Epithelial cell of esophagus (primary cell): ENCODE data around the gene CYB5D1.

ENCODE experiments used
- DNase-seq: peaks from one replicate; pipeline ENCODE4 v3.0.0; 2010; ENCODE audit warnings: low read depth
- H3K4me3 ChIP-seq: 2 replicates; pipeline ENCODE4 v1.5.1; 2011; ENCODE audit warnings: mild to moderate bottlenecking, low read length, control low read depth
- TF ChIP-seq, protein P1 (sequence below): IDR thresholded peaks from 2 replicates; pipeline ENCODE4 v1.5.1; 2011; ENCODE audit warnings: low read depth, mild to moderate bottlenecking, low read length, control low read depth, inconsistent platforms; ENCODE audit not compliant: insufficient read depth; ENCODE audit errors: missing control alignments

CYB5D1 gene

DNA sequence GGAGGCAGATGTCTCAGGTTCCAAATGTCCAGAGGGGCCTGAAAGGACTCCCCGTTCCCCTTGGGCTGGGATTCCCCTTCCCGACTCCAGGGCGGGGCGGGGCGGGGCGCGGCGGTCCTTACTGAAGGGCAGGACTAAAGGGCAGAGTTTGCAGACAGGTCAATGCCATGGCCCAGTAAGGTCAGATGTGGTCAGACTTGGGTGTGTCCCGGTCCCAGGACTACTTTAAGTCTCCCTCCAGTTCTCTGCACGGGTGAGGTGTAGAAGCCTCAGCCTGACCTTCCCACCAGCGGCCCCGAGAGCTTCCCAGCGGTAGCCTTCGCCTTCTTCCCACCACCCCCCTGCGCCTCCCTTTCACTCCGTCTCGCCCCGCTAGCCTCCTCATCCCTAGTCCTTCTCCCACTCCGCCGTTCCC lies 23.3 kb upstream of the CYB5D1 start:
- TF ChIP-seq, protein P1, sequence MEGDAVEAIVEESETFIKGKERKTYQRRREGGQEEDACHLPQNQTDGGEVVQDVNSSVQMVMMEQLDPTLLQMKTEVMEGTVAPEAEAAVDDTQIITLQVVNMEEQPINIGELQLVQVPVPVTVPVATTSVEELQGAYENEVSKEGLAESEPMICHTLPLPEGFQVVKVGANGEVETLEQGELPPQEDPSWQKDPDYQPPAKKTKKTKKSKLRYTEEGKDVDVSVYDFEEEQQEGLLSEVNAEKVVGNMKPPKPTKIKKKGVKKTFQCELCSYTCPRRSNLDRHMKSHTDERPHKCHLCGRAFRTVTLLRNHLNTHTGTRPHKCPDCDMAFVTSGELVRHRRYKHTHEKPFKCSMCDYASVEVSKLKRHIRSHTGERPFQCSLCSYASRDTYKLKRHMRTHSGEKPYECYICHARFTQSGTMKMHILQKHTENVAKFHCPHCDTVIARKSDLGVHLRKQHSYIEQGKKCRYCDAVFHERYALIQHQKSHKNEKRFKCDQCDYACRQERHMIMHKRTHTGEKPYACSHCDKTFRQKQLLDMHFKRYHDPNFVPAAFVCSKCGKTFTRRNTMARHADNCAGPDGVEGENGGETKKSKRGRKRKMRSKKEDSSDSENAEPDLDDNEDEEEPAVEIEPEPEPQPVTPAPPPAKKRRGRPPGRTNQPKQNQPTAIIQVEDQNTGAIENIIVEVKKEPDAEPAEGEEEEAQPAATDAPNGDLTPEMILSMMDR, result no peak
- H3K4me3 ChIP-seq, result peak overlapping the region; percentile 90
- peak; percentile 39 for DNase-seq

DNA sequence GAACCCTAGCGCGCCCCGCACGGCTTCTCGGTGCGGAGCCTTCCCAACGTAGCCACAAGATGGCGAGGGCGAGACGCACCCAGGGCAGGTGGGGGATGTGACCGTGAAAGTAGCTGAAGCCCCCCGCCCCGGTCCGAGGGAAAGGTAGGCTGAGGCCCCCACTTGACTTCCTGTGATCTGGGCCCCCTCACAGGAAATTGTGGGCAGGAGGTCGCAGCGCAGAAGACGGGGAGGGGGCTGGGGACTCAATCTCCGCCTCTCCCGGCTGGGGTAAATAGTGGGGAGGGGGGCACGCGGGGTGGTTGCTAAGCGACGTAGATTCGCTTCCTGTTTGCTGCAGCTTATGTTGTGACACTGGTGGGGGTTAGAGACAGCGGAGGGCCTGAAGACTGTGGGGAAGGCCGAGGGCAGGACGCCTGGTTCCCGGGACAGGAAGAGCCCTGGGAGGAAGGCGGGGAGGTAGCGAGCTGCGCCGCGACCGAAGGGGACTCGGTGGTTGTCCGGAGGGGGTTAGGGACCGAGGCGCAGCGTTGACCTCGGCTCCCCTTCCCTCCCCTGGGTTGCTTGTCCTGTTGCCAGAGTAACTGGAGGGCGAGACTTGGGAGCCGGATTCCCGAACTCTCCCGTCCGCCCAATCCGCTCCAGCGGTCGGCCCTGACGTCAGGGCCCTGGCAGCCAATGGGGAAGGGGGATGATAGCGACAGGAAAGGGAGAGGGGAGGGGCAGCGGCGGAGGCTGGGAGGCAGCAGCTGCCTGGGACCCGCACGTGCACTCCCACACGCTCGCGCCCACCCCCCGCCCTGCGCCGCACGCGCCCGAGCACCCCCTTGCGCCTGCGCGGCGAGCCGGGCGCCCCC lies 22.6 kb upstream of the CYB5D1 start:
- TF ChIP-seq, protein P1, result peak; percentile 83
- peak overlapping the region; percentile 90 for H3K4me3 ChIP-seq
- DNase-seq, result peak; percentile 99

DNA sequence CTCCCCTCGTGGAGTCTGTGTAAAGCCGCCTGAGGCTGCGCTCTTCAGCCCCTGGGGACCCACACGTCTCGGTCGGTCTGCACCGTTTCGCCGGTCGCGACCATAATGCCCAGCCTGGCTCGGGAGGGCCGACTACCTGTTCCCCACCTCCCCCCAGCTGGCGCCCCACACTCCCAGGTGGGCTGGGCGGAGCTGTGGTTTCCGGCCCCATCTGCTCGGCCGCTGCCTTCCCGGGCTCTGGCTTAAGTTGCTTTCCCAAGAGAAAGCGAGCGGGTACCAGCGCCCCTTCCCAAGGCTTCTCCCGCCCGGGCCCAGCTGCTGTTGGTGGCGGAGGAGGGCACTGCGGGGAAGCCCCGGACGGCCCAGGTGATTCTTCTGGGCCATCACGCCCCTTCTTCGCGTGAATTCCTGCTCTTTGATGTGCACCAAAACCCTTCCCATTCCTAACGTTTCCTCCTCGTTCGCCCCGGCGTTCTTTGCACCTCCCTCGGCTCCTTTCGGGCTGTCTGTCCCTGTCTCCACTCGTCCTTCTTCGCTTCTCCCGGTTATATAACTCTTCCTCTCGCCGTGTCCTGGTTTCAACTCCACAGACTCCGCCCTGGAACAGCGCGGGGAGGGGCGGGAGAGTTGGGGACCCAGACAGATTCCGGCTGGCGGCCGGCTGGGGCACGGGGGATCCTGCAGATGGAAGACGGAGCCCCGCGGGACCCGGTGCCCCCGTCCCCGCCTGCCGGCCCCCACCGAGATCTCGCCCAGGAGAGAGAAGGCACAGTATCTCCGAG lies 21.8 kb upstream of the CYB5D1 start:
- peak overlapping the region; percentile 90 for H3K4me3 ChIP-seq
- DNase-seq, result peak; percentile 72
- TF ChIP-seq, protein P1, result no peak

DNA sequence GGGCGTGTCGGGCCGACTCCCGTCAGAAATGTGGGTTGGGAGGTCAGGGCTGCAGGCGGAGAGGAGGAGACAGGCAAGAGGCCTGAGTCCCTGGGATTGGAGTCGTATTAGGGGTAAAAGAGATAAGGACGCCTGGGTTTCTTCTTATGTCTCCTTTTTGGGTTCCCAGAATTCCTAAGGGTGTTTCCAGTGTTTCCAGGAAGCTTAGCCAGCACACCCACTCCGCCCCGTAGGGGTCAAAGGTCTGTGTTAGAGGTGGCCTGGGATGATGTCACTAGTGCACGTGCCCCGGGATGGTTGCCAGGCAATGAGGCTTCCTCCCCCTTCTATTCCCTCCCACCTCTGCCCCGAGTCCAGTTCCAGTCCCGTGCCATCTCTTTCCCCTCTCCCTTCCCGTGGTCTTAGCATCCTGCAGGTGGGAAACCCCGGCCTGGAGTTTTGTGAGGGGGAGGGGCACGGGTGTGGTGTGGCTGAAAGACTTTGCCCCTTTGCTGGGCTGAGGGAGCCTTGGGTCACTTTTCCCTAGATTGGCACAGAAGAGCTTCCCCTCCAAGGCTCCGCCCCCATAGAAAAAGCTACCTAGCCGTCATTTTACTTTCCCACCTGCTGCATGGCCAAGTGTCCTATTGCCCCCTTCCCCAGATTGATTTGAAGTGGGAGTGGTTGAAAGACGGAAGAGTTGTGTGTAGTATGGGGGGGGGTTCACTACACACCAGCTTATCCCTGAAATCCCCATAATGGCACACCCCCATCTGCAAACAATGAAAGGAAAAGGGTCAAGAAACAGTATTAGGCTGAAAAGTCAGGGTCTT lies 21.0 kb upstream of the CYB5D1 start:
- DNase-seq, result peak; percentile 92
- TF ChIP-seq, protein P1, result no peak
- H3K4me3 ChIP-seq, result peak overlapping the region; percentile 90

DNA sequence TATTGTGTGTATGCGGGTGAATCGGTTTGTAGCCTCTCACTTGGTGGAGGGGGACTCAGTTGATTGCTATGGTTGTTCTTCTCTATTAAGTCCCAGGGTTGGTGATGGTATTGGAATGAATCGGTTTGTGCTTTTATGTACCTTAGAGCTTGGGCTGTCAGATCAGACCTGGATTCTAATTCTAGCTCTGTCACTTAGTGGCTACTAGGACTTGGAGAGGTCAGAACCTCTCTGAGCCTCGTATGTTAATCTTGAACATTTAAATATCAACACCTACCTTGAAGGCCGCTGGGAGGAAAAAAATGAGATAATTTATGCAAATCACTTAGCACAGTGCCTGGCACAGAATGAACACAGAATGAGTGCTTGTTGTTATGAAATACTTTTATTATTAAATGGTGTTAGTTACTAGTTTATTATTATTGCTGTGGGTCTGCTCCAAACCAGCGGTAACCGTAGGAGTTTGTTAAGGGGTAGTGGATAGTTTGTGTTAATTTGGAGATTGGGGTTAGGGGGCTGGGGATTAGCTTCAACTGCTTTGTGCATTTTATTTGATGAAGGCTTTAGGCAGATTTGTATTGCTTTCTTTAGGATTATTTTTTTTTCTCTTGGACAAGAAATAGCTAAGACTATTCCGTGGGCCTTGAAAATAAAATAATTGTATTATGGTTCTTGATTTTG lies 20.3 kb upstream of the CYB5D1 start:
- TF ChIP-seq, protein P1, result no peak
- peak; percentile 39 for DNase-seq
- peak overlapping the region; percentile 90 for H3K4me3 ChIP-seq
